Breast epithelium (tissue), 3 donors: ENCODE results near the gene TIE1.

Experiments used
- CTCF ChIP-seq, 3 donors: fragments of 450-650 bp; IDR thresholded peaks; one replicate each; pipeline ENCODE4 v1.5.1; 2016 to 2017; ENCODE audit warnings: antibody characterized with exemption in 3 of 3, mild to moderate bottlenecking in 3 of 3, moderate library complexity in 3 of 3
- POLR2A ChIP-seq: fragments of 450-650 bp; IDR thresholded peaks from one replicate; pipeline ENCODE4 v1.6.1; 2016; ENCODE audit warnings: antibody characterized with exemption, mild to moderate bottlenecking, moderate library complexity

- TF ChIP-seq CTCF (IDR thresholded peaks at IDR 0.05), result no peak
- TF ChIP-seq POLR2A, result no peak
These were observed 71.4 kb downstream of the TIE1 start for GRCh38 chr1:43372172-43372571.
